Adrenal gland (tissue), 12 donors: ENCODE measurements around the gene IQUB. TPM values are rescaled to one million over a fixed set of nuclear protein-coding genes. Genes with fewer than 3 reads are reported as not detected.

Experiments
- DNase-seq, 7 donors: peaks; one replicate each; pipeline ENCODE4 v3.0.0-alpha.2; 2019 to 2020
- H3K27ac ChIP-seq, 5 donors: fragments of 200-600 bp; sonication (generic) in 4 of 5; 1 replicate in 3 of 5; 2 replicates in 2 of 5; pipeline versions ENCODE4 v1.5.1 to v1.8.0; 2016 to 2020; ENCODE audit warnings: mild to moderate bottlenecking in 1 of 5
- H3K27me3 ChIP-seq: fragments of 200-600 bp; 2 replicates; pipeline ENCODE4 v1.8.0; 2021
- H3K36me3 ChIP-seq, 2 donors: fragments of 200-600 bp; replicated peaks in 1 of 2; 1 replicate in 1 of 2; 2 replicates in 1 of 2; pipeline versions ENCODE4 v1.5.1 to v1.8.0; 2018 to 2022
- H3K4me1 ChIP-seq, 2 donors: fragments of 200-600 bp; replicated peaks in 1 of 2; 1 replicate in 1 of 2; 2 replicates in 1 of 2; pipeline versions ENCODE4 v1.5.1 to v1.8.0; 2018 to 2021
- H3K4me3 ChIP-seq, 4 donors: fragments of 200-600 bp; sonication (generic) in 3 of 4; one replicate each; pipeline ENCODE4 v1.5.1; 2016 to 2018
- H3K9me3 ChIP-seq, 3 donors: fragments of 200-600 bp; sonication (generic) in 1 of 3; replicated peaks in 1 of 3; 1 replicate in 2 of 3; 2 replicates in 1 of 3; pipeline versions ENCODE4 v1.5.1 to v1.8.0; 2016 to 2021
- POLR2A ChIP-seq, 2 donors: fragments of 450-650 bp; IDR thresholded peaks; one replicate each; pipeline ENCODE4 v1.6.1; 2017; ENCODE audit warnings: antibody characterized with exemption in 2 of 2, mild to moderate bottlenecking in 2 of 2, moderate library complexity in 1 of 2
- WGBS, 4 donors: extraction: QIAGEN DNeasy Blood & Tissue Kit in 2 of 4; methylation state at CpG; one replicate each; pipeline versions ENCODE4 v1.1.5 to v1.1.7; 2013 to 2017; 5-methylcytosine and 5-hydroxymethylcytosine counted together
- intact Hi-C, 2 donors: fragments of 100-400 bp; cut with DNase I; formaldehyde crosslinking; loops; one replicate each; pipeline versions ENCODE4 v1.14.1 to v1.15.0; 2022 to 2023
- polyA plus RNA-seq, 3 donors: library from polyadenylated mRNA; stranded (reverse); fragments of 200-250 nt in 2 of 3; fragments of 350-450 nt in 1 of 3; fragmentation: Illumina TruSeq in 1 of 3; extraction: RNeasy Lipid Tissue Mini Kit (QIAGEN cat#74804) in 1 of 3; gene quantifications; one replicate each; pipeline ENCODE4 v1.2.3, GENCODE V29; 2013 to 2014
- total RNA-seq, 9 donors: library from RNA; depleted of rRNA in 4 of 9; stranded (reverse); fragments of >200 nt in 4 of 9; fragments of 120-200 nt in 1 of 9; fragmentation: NEBNext Ultra II Directional in 1 of 9; extraction: Animal tissue kit (Norgen Biotek cat#: 25700) in 1 of 9; gene quantifications; one replicate each; pipeline versions ENCODE4 v1.1.0 to v1.2.4, GENCODE V29; 2013 to 2023
- TF ChIP-seq, protein P1 (sequence below), 6 experiments: fragments of 450-650 bp in 4 of 6; fragments of 200-600 bp in 2 of 6; sonication (generic) in 1 of 6; IDR thresholded peaks; 1 replicate in 5 of 6; 2 replicates in 1 of 6; pipeline versions ENCODE4 v1.5.1 to v1.8.0; 2016 to 2021; ENCODE audit warnings: antibody characterized with exemption in 6 of 6, mild to moderate bottlenecking in 2 of 6, moderate library complexity in 1 of 6
- donor health status: healthy with polysubstance abuse.
- donor health status: Bipolar disorder and iron deficiency.
- donor health status: DM: yes; HTN: yes; CAD: no.
- donor health status: DM: no; HTN: no; CAD: no.
- donor health status: DM: no; HTN: no; CAD: no.
- donor health status: DM: yes; HTN: yes; CAD: no.

IQUB gene
- total and polyA plus RNA-seq, 12 donors: 0.54 to 3.9 (median 1.3) TPM

DNA sequence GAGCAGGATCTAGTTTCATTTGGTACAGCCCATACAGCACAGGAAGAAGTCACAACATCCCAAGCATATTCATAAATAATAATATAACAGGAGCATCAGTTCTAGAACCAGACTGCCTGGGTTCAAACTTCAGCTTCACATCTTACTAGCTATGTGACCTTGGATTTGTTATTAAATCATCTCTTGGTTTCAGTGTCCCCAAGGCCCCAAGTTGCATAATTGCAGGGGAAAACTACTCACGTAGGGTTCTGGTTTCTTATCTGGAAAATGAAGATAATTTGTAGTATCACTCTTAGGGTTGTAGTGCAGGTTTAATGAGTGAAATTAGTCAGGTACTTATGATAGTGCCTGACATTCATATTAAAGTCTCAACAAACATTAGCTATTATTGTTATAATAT, 5.5 kb upstream of the IQUB start:
- WGBS, 4 donors: 12 to 45% (median 35%) methylated on average over 1 of the region's 1 CpG
- Histone ChIP-seq H3K36me3 (peaks cover 0 to 4% of the 10 kb centered on the region in 2 donors), H3K9me3 (no peaks in the 10 kb centered on the region), H3K4me3 (no peak overlapping the region), H3K27me3 (no peaks in the 10 kb centered on the region), H3K4me1 (peaks cover 11 to 31% of the 10 kb centered on the region in 2 donors), H3K27ac (peak overlapping the region in 2 of 5 donors; percentile 24 to 48)
- no peak for TF ChIP-seq POLR2A (IDR thresholded peaks at IDR 0.05)
- TF ChIP-seq, protein P1, sequence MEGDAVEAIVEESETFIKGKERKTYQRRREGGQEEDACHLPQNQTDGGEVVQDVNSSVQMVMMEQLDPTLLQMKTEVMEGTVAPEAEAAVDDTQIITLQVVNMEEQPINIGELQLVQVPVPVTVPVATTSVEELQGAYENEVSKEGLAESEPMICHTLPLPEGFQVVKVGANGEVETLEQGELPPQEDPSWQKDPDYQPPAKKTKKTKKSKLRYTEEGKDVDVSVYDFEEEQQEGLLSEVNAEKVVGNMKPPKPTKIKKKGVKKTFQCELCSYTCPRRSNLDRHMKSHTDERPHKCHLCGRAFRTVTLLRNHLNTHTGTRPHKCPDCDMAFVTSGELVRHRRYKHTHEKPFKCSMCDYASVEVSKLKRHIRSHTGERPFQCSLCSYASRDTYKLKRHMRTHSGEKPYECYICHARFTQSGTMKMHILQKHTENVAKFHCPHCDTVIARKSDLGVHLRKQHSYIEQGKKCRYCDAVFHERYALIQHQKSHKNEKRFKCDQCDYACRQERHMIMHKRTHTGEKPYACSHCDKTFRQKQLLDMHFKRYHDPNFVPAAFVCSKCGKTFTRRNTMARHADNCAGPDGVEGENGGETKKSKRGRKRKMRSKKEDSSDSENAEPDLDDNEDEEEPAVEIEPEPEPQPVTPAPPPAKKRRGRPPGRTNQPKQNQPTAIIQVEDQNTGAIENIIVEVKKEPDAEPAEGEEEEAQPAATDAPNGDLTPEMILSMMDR (IDR thresholded peaks at IDR 0.05): no peak
- peak in 3 of 7 donors; percentile 45 to 49 (median 47) for DNase-seq
- intact Hi-C loops: loop anchor here in 1 of 2 donors (5.0 kb wide), 1 partner anchor 38 kb away; no protein-coding TSS in a partner anchor

GRCh38 chr7:123538897-123539296, 4.5 kb upstream of the IQUB start:
- Histone ChIP-seq H3K9me3 (no peaks in the 10 kb centered on the region), H3K4me3 (no peak overlapping the region), H3K36me3 (peaks cover 0 to 4% of the 10 kb centered on the region in 2 donors), H3K27ac (peak overlapping the region in 3 of 5 donors; percentile 39 to 58 (median 49)), H3K4me1 (peaks cover 11 to 35% of the 10 kb centered on the region in 2 donors), H3K27me3 (no peaks in the 10 kb centered on the region)
- WGBS, 4 donors: 97 to 100% (median 100%) methylated on average over 1 of the region's 1 CpG
- no peak for TF ChIP-seq POLR2A (IDR thresholded peaks at IDR 0.05)
- TF ChIP-seq, protein P1 (IDR thresholded peaks at IDR 0.05): no peak
- DNase-seq: no peak
- intact Hi-C loops: loop anchor here in 1 of 2 donors (5.0 kb wide), 1 partner anchor 37 kb away; no protein-coding TSS in a partner anchor

DNA sequence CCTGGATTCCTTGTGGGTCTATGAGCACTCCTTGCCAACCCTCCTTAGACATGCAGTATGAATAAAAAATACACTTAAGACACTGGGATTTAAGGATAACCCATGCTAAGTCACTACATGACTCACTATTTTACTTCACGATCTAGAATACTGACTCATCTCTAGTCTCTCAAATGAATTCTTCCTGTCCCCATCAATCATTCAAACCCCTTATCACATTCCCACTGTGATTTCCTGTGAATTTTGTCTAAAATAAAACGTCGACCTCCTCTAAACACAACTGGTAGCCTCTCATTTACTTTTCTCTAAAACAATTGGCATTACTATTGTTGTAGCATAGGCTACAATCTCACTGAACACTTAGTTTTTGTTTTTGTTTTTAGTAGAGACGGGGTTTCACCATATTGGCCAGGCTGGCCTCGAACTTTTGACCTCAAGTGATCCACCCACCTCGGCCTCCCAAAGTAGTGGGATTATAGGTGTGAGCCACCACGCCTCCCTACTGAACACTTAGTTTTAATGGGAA, 3.9 kb upstream of the IQUB start:
- no peaks in the 10 kb centered on the region for H3K9me3 ChIP-seq
- H3K4me1 ChIP-seq: peaks cover 11 to 40% of the 10 kb centered on the region in 2 donors
- WGBS, 4 donors: 34 to 44% (median 38%) methylated on average over 7 of the region's 7 CpGs
- no peak overlapping the region for H3K4me3 ChIP-seq
- intact Hi-C loops: loop anchor here in 1 of 2 donors (5.0 kb wide), 1 partner anchor 36 kb away; no protein-coding TSS in a partner anchor
- peaks cover 0 to 2% of the 10 kb centered on the region in 2 donors for H3K36me3 ChIP-seq
- H3K27ac ChIP-seq: peak overlapping the region; percentile 33 to 74 (median 49)
- no peaks in the 10 kb centered on the region for H3K27me3 ChIP-seq
- TF ChIP-seq POLR2A (IDR thresholded peaks at IDR 0.05): no peak
- no peak for DNase-seq

GRCh38 chr7:123537026-123537642, 2.7 kb upstream of the IQUB start:
- Histone ChIP-seq H3K36me3 (no peaks in the 10 kb centered on the region), H3K27ac (peak overlapping the region in 1 of 5 donors; percentile 39), H3K4me1 (peaks cover 11 to 40% of the 10 kb centered on the region in 2 donors), H3K27me3 (no peaks in the 10 kb centered on the region), H3K9me3 (no peaks in the 10 kb centered on the region), H3K4me3 (no peak overlapping the region)
- intact Hi-C loops: loop anchor here in 1 of 2 donors (5.0 kb wide), 1 partner anchor 35 kb away; no protein-coding TSS in a partner anchor
- 21 to 37% (median 25%) methylated on average over 3 of the region's 3 CpGs for WGBS, 4 donors
- TF ChIP-seq, protein P1 (IDR thresholded peaks at IDR 0.05): peak in 5 of 6 experiments; percentile 36 to 80 (median 58)
- no peak for TF ChIP-seq POLR2A (IDR thresholded peaks at IDR 0.05)
- no peak for DNase-seq
